HEK293 (cell line): ENCODE measurements around the gene UCHL1.

Experiments
- CTCF ChIA-PET: fragments of 350-600 bp; formaldehyde crosslinking; extraction: SDS; loops from one replicate; lab custom pipeline; 2021; ENCODE audit warnings: antibody characterized with exemption; lab: Yijun Ruan, JAX
- POLR2A ChIA-PET: fragments of 300-600 bp; formaldehyde crosslinking; extraction: SDS; loops from one replicate; lab custom pipeline; 2020; ENCODE audit warnings: antibody characterized with exemption, inconsistent platforms; lab: Yijun Ruan, JAX
- H3K27ac ChIP-seq: fragments of 200-500 bp; sonication (Bioruptor generic); 2 replicates; pipeline ENCODE4 v1.5.1; 2014; ENCODE audit warnings: low read depth, low read length, control low read depth, inconsistent platforms; ENCODE audit errors: extremely low read depth
- H3K36me3 ChIP-seq, 2 experiments: fragments of 200-500 bp in 1 of 2; sonication (Bioruptor generic) in 1 of 2; 1 replicate in 1 of 2; 2 replicates in 1 of 2; pipeline ENCODE4 v1.5.1; 2014 to 2017; ENCODE audit warnings: inconsistent platforms in 2 of 2, low read length in 2 of 2; ENCODE audit not compliant: control insufficient read depth in 2 of 2, insufficient read depth in 1 of 2
- H3K4me1 ChIP-seq: fragments of 200-500 bp; sonication (Bioruptor generic); 2 replicates; pipeline ENCODE4 v1.5.1; 2014; ENCODE audit warnings: mild to moderate bottlenecking, low read length, inconsistent platforms; ENCODE audit not compliant: control insufficient read depth, insufficient read depth
- H3K4me3 ChIP-seq: 2 replicates; pipeline ENCODE4 v1.5.1; 2011; ENCODE audit warnings: low read depth, mild to moderate bottlenecking, control low read depth, low read length, moderate library complexity
- H3K9me3 ChIP-seq: fragments of 200-500 bp; sonication (Bioruptor generic); 2 replicates; pipeline ENCODE4 v1.5.1; 2014; ENCODE audit warnings: low read depth, low read length, inconsistent platforms; ENCODE audit not compliant: control insufficient read depth, insufficient read depth
- PRDM2 ChIP-seq: fragments of 450-650 bp; formaldehyde crosslinking; IDR thresholded peaks from 2 replicates; pipeline ENCODE4 v1.5.1; 2016; ENCODE audit warnings: missing biosample characterization, missing genetic modification characterization, borderline replicate concordance
- RBAK ChIP-seq: fragments of 450-650 bp; formaldehyde crosslinking; IDR thresholded peaks from 2 replicates; pipeline ENCODE4 v1.5.1; 2016; ENCODE audit warnings: missing biosample characterization, missing genetic modification characterization
- SP2 ChIP-seq: fragments of 450-650 bp; formaldehyde crosslinking; IDR thresholded peaks from 2 replicates; pipeline ENCODE4 v1.5.1; 2016; ENCODE audit warnings: missing biosample characterization, missing genetic modification characterization
- SP7 ChIP-seq: fragments of 450-650 bp; formaldehyde crosslinking; IDR thresholded peaks from 2 replicates; pipeline ENCODE4 v1.5.1; 2016; ENCODE audit warnings: missing biosample characterization, missing genetic modification characterization
- ZBTB48 ChIP-seq: fragments of 450-650 bp; formaldehyde crosslinking; IDR thresholded peaks from 2 replicates; pipeline ENCODE4 v1.5.1; 2016; ENCODE audit warnings: missing biosample characterization, missing genetic modification characterization
- ZBTB49 ChIP-seq: fragments of 450-650 bp; formaldehyde crosslinking; IDR thresholded peaks from 2 replicates; pipeline ENCODE4 v1.5.1; 2016; ENCODE audit warnings: missing biosample characterization, missing genetic modification characterization, low read depth
- ZBTB8A ChIP-seq: fragments of 450-650 bp; formaldehyde crosslinking; IDR thresholded peaks from 2 replicates; pipeline ENCODE4 v1.5.1; 2016; ENCODE audit warnings: missing biosample characterization, missing genetic modification characterization
- ZFHX2 ChIP-seq: fragments of 450-650 bp; formaldehyde crosslinking; conservative IDR thresholded peaks from 2 replicates; pipeline ENCODE4 v1.5.1; 2016; ENCODE audit warnings: missing biosample characterization, missing genetic modification characterization
- ZNF169 ChIP-seq: fragments of 450-650 bp; formaldehyde crosslinking; IDR thresholded peaks from 2 replicates; pipeline ENCODE4 v1.5.1; 2016; ENCODE audit warnings: missing biosample characterization, missing genetic modification characterization
- ZNF2 ChIP-seq: fragments of 450-650 bp; formaldehyde crosslinking; IDR thresholded peaks from 2 replicates; pipeline ENCODE4 v1.5.1; 2016; ENCODE audit warnings: missing biosample characterization, missing genetic modification characterization
- ZNF211 ChIP-seq: fragments of 450-650 bp; formaldehyde crosslinking; IDR thresholded peaks from 2 replicates; pipeline ENCODE4 v1.5.1; 2016; ENCODE audit warnings: low read depth, missing biosample characterization, missing genetic modification characterization
- ZNF248 ChIP-seq: fragments of 450-650 bp; formaldehyde crosslinking; IDR thresholded peaks from 2 replicates; pipeline ENCODE4 v1.5.1; 2017; ENCODE audit warnings: missing biosample characterization, missing genetic modification characterization
- ZNF404 ChIP-seq: fragments of 450-650 bp; formaldehyde crosslinking; IDR thresholded peaks from 2 replicates; pipeline ENCODE4 v1.5.1; 2017; ENCODE audit warnings: missing biosample characterization, missing genetic modification characterization
- ZNF629 ChIP-seq: fragments of 450-650 bp; formaldehyde crosslinking; IDR thresholded peaks from 2 replicates; pipeline ENCODE4 v1.5.1; 2017; ENCODE audit warnings: missing biosample characterization, missing genetic modification characterization
- ZNF654 ChIP-seq: fragments of 450-650 bp; formaldehyde crosslinking; IDR thresholded peaks from 2 replicates; pipeline ENCODE4 v1.5.1; 2016; ENCODE audit warnings: low read depth, missing biosample characterization, missing genetic modification characterization
- ZSCAN16 ChIP-seq: fragments of 450-650 bp; formaldehyde crosslinking; IDR thresholded peaks from 2 replicates; pipeline ENCODE4 v1.5.1; 2016; ENCODE audit warnings: missing biosample characterization, missing genetic modification characterization
- TF ChIP-seq, protein P1 (sequence below): fragments of 450-650 bp; IDR thresholded peaks from 2 replicates; pipeline ENCODE4 v1.5.1; 2018; ENCODE audit warnings: missing biosample characterization, mild to moderate bottlenecking, missing genetic modification characterization

Gene UCHL1

GRCh38 chr4:41258783-41259182 is 2.1 kb downstream of the UCHL1 start:
- Histone ChIP-seq H3K9me3 (no peaks in the 10 kb centered on the region), H3K4me3 (no peak overlapping the region), H3K36me3 (peaks cover 19 to 61% of the 10 kb centered on the region in 2 experiments), H3K27ac (no peak overlapping the region), H3K4me1 (no peaks in the 10 kb centered on the region)
- ChIA-PET POLR2A (interaction anchor here (0.6 to 1.2 kb wide), 3 partner anchors 14 to 37 kb away, joined by 3 read pairs; no protein-coding TSS in a partner anchor), CTCF (interaction anchor here (0.5 to 2.4 kb wide), 10 partner anchors 11 to 628 kb away, joined by 3 to 9 read pairs (median 4); partner anchors contain the start of gene APBB2)
- TF ChIP-seq ZBTB48 (tag by site-specific recombination) (no peak), PRDM2 (tag by site-specific recombination) (no peak), ZNF654 (tag by site-specific recombination) (peak; percentile 40), ZNF404 (tag by site-specific recombination) (no peak), ZNF629 (no peak), SP2 (no peak), RBAK (tag by site-specific recombination) (no peak), ZNF2 (tag by site-specific recombination) (no peak), ZNF169 (tag by site-specific recombination) (no peak), ZBTB8A (tag by site-specific recombination) (peak; percentile 31; the same call in 1 of the 2 replicates)

- Histone ChIP-seq H3K36me3 (peaks cover 21 to 75% of the 10 kb centered on the region in 2 experiments), H3K27ac (no peak overlapping the region), H3K4me1 (no peaks in the 10 kb centered on the region), H3K4me3 (no peak overlapping the region), H3K9me3 (no peaks in the 10 kb centered on the region)
- TF ChIP-seq ZSCAN16 (no peak), ZFHX2 (tag by site-specific recombination) (peak; percentile 75), ZBTB49 (no peak), ZNF211 (no peak), SP7 (tag by site-specific recombination) (no peak), ZNF248 (tag by site-specific recombination) (no peak)
- TF ChIP-seq, protein P1, sequence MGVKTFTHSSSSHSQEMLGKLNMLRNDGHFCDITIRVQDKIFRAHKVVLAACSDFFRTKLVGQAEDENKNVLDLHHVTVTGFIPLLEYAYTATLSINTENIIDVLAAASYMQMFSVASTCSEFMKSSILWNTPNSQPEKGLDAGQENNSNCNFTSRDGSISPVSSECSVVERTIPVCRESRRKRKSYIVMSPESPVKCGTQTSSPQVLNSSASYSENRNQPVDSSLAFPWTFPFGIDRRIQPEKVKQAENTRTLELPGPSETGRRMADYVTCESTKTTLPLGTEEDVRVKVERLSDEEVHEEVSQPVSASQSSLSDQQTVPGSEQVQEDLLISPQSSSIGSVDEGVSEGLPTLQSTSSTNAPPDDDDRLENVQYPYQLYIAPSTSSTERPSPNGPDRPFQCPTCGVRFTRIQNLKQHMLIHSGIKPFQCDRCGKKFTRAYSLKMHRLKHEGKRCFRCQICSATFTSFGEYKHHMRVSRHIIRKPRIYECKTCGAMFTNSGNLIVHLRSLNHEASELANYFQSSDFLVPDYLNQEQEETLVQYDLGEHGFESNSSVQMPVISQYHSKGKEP (tag by site-specific recombination) = no peak
- ChIA-PET CTCF (interaction anchor here (1.2 to 2.4 kb wide), 4 partner anchors 20 to 627 kb away, joined by 4 to 9 read pairs (median 8); no protein-coding TSS in a partner anchor), POLR2A (no interaction called here)
Observed at GRCh38 chr4:41260116-41260733, 3.5 kb downstream of the UCHL1 start.
